Measurements from ENCODE around the gene TTC8. TPM values are rescaled to one million over a fixed set of nuclear protein-coding genes. Genes with fewer than 3 reads are reported as not detected.

Gene TTC8
- total and polyA plus RNA-seq, 9 donors = 40.3 to 98.1 (median 66.4) TPM

GRCh38 chr14:88842414-88842813 is 18.0 kb downstream of the TTC8 start:
- WGBS, 3 donors = 80 to 87% (median 82%) methylated on average over 1 of the region's 1 CpG
- no peaks in the 10 kb centered on the region for H3K9me3 ChIP-seq
- no peak overlapping the region for H3K4me3 ChIP-seq
- H3K36me3 ChIP-seq = no peaks in the 10 kb centered on the region
- TF ChIP-seq CTCF (IDR thresholded peaks at IDR 0.05) (no peak), EP300 (IDR thresholded peaks at IDR 0.05) (no peak), POLR2A (IDR thresholded peaks at IDR 0.05) (no peak)
- no peak overlapping the region for H3K27ac ChIP-seq
- peaks cover 7% of the 10 kb centered on the region for H3K4me1 ChIP-seq (ENCODE audit: insufficient read depth)
- no peak for DNase-seq
- no peaks in the 10 kb centered on the region for H3K27me3 ChIP-seq
- intact Hi-C loops (cut with DNase I) = no loop called here

- no peaks in the 10 kb centered on the region for H3K36me3 ChIP-seq
- no peaks in the 10 kb centered on the region for H3K9me3 ChIP-seq
- 84 to 86% (median 85%) methylated on average over 2 of the region's 2 CpGs for WGBS, 3 donors
- DNase-seq = no peak
- H3K27ac ChIP-seq = no peak overlapping the region
- no peak for TF ChIP-seq POLR2A (IDR thresholded peaks at IDR 0.05)
- no peak for TF ChIP-seq CTCF (IDR thresholded peaks at IDR 0.05)
- no peak for TF ChIP-seq EP300 (IDR thresholded peaks at IDR 0.05)
- intact Hi-C loops (cut with DNase I) = no loop called here
- peaks cover 3% of the 10 kb centered on the region for H3K4me1 ChIP-seq (ENCODE audit: insufficient read depth)
- no peak overlapping the region for H3K4me3 ChIP-seq
- no peaks in the 10 kb centered on the region for H3K27me3 ChIP-seq
Observed at GRCh38 chr14:88844980-88845491, 20.6 kb downstream of the TTC8 start.

GRCh38 chr14:88848571-88848970 is 24.1 kb downstream of the TTC8 start:
- Histone ChIP-seq H3K4me3 (no peak overlapping the region), H3K27ac (peak overlapping the region in 1 of 2 donors; percentile 13), H3K36me3 (no peaks in the 10 kb centered on the region), H3K4me1 (ENCODE audit: insufficient read depth) (peaks cover 3% of the 10 kb centered on the region), H3K27me3 (no peaks in the 10 kb centered on the region), H3K9me3 (no peaks in the 10 kb centered on the region)
- intact Hi-C loops (cut with DNase I) = no loop called here
- WGBS, 3 donors = 78 to 89% (median 88%) methylated on average over 1 of the region's 1 CpG
- TF ChIP-seq EP300 (IDR thresholded peaks at IDR 0.05) (no peak), POLR2A (IDR thresholded peaks at IDR 0.05) (no peak)
- DNase-seq = no peak

- Histone ChIP-seq H3K9me3 (no peaks in the 10 kb centered on the region), H3K27ac (peak overlapping the region in 1 of 2 donors; percentile 13), H3K27me3 (no peaks in the 10 kb centered on the region), H3K4me1 (ENCODE audit: insufficient read depth) (peaks cover 3% of the 10 kb centered on the region), H3K4me3 (no peak overlapping the region), H3K36me3 (no peaks in the 10 kb centered on the region)
- intact Hi-C loops (cut with DNase I) = no loop called here
- TF ChIP-seq POLR2A (IDR thresholded peaks at IDR 0.05) = no peak
- no peak for TF ChIP-seq EP300 (IDR thresholded peaks at IDR 0.05)
- TF ChIP-seq CTCF (IDR thresholded peaks at IDR 0.05) = no peak
- 30 to 84% (median 52%) methylated on average over 2 of the region's 2 CpGs for WGBS, 3 donors
- no peak for DNase-seq
Observed at GRCh38 chr14:88849716-88850115, 25.3 kb downstream of the TTC8 start.

GRCh38 chr14:88851587-88851986 is 27.1 kb downstream of the TTC8 start:
- Histone ChIP-seq H3K27ac (peak overlapping the region in 1 of 2 donors; percentile 55), H3K4me1 (ENCODE audit: insufficient read depth) (peaks cover 3% of the 10 kb centered on the region), H3K36me3 (no peaks in the 10 kb centered on the region), H3K4me3 (no peak overlapping the region), H3K27me3 (no peaks in the 10 kb centered on the region), H3K9me3 (no peaks in the 10 kb centered on the region)
- no peak for DNase-seq
- intact Hi-C loops (cut with DNase I) = no loop called here
- TF ChIP-seq EP300 (IDR thresholded peaks at IDR 0.05) (no peak), POLR2A (IDR thresholded peaks at IDR 0.05) (no peak), CTCF (IDR thresholded peaks at IDR 0.05) (no peak)
- WGBS, 3 donors = 64 to 87% (median 81%) methylated on average over 1 of the region's 1 CpG
